HepG2 (cell line): ENCODE results near the gene DDIT4. TPM values are rescaled to one million over a fixed set of nuclear protein-coding genes. Genes with fewer than 3 reads are reported as not detected.

ENCODE experiments used
- ATAC-seq: fragments of 200-7000 bp; cut with Tn5 transposase; 3 replicates; pipeline ENCODE4 v1.9.1; 2020; ENCODE audit warnings: mild to moderate bottlenecking, moderate library complexity
- BruUV-seq: library from RNA; stranded (reverse); fragments of 400-500 nt; replicated peaks from 2 replicates; lab custom pipeline; 2021; lab: Mats Ljungman, UMichigan
- CTCF ChIA-PET: fragments of 300-600 bp; formaldehyde crosslinking; extraction: SDS; loops from one replicate; lab custom pipeline; 2021; ENCODE audit warnings: low total read pairs, inconsistent platforms, low intra/inter-chr PET ratio; lab: Yijun Ruan, JAX
- POLR2A ChIA-PET: fragments of 350-600 bp; sonication (Branson Sonifier 250); formaldehyde crosslinking; loops from one replicate; lab custom pipeline; 2020; ENCODE audit warnings: antibody characterized with exemption, inconsistent platforms; lab: Yijun Ruan, JAX
- DNase-seq: peaks from one replicate; pipeline ENCODE4 v3.0.0-alpha.2; 2015; ENCODE audit warnings: low spot score
- FAIRE-seq: peaks from 3 replicates; lab custom pipeline; 2011; peaks lifted over from hg19 to GRCh38; lab: Jason Lieb, UNC
- H2AFZ ChIP-seq: one replicate; pipeline ENCODE4 v1.6.1; 2011; ENCODE audit warnings: low read length, inconsistent platforms
- H3K27ac ChIP-seq: fragments of 300-600 bp; 3 replicates; pipeline ENCODE4 v1.8.0; 2011; ENCODE audit warnings: mixed run types, mild to moderate bottlenecking, mixed read lengths, low read length, inconsistent platforms; ENCODE audit not compliant: insufficient read depth; ENCODE audit errors: extremely low read length
- H3K27me3 ChIP-seq, 2 experiments: fragments of 200-600 bp in 1 of 2; 2 replicates in 1 of 2; 3 replicates in 1 of 2; pipeline versions ENCODE4 v1.6.0 to v1.8.0; 2011; ENCODE audit warnings: low read length in 2 of 2, mild to moderate bottlenecking in 2 of 2, moderate library complexity in 2 of 2, inconsistent platforms in 1 of 2; ENCODE audit not compliant: insufficient read depth in 2 of 2, control insufficient read depth in 1 of 2
- H3K36me3 ChIP-seq, 2 experiments: fragments of 200-600 bp in 1 of 2; replicated peaks in 1 of 2; 2 replicates in 1 of 2; 3 replicates in 1 of 2; pipeline versions ENCODE4 v1.5.1 to v1.8.0; 2011; ENCODE audit warnings: low read length in 2 of 2, inconsistent platforms in 1 of 2; ENCODE audit not compliant: insufficient read depth in 2 of 2, control insufficient read depth in 1 of 2
- H3K4me1 ChIP-seq: 2 replicates; pipeline ENCODE4 v1.5.1; 2012; ENCODE audit warnings: low read length, inconsistent platforms; ENCODE audit not compliant: insufficient read depth
- H3K4me2 ChIP-seq: 2 replicates; pipeline ENCODE4 v1.6.0; 2011; ENCODE audit warnings: low read depth, low read length, inconsistent platforms
- H3K4me3 ChIP-seq, 3 experiments: fragments of 200-600 bp in 1 of 3; sonication (generic), shearing (Covaris generic) in 1 of 3; replicated peaks in 1 of 3; 2 replicates each; pipeline ENCODE4 v1.5.1; 2011 to 2016; ENCODE audit warnings: low read length in 3 of 3, inconsistent platforms in 2 of 3, low read depth in 2 of 3, mild to moderate bottlenecking in 2 of 3, control low read depth in 1 of 3, mixed read lengths in 1 of 3; ENCODE audit not compliant: insufficient read depth in 1 of 3
- H3K79me2 ChIP-seq: one replicate; pipeline ENCODE4 v1.6.1; 2011; ENCODE audit warnings: low read length, inconsistent platforms; ENCODE audit not compliant: insufficient read depth
- H3K9ac ChIP-seq: 2 replicates; pipeline ENCODE4 v1.6.0; 2011; ENCODE audit warnings: mild to moderate bottlenecking, low read depth, low read length, inconsistent platforms; ENCODE audit not compliant: insufficient read depth
- H3K9me3 ChIP-seq: 2 replicates; pipeline ENCODE4 v1.5.1; 2012; ENCODE audit warnings: mild to moderate bottlenecking, low read length
- H4K20me1 ChIP-seq: 2 replicates; pipeline ENCODE4 v1.6.0; 2011; ENCODE audit warnings: inconsistent platforms, mild to moderate bottlenecking, low read length, moderate library complexity; ENCODE audit not compliant: insufficient read depth
- FOSL2 ChIP-seq: sonication (generic); formaldehyde crosslinking; IDR thresholded peaks from 2 replicates; pipeline ENCODE4 v1.4.0; 2020; ENCODE audit warnings: missing genetic modification reagents
- GABPB1 ChIP-seq: IDR thresholded peaks from 2 replicates; pipeline ENCODE4 v1.6.1; 2016; ENCODE audit warnings: mild to moderate bottlenecking, missing genetic modification reagents, moderate library complexity, missing compliant biosample characterization
- ZBTB40 ChIP-seq, 2 experiments: fragments of 450-650 bp in 1 of 2; sonication (generic) in 1 of 2; formaldehyde crosslinking in 1 of 2; IDR thresholded peaks; 2 replicates each; pipeline versions ENCODE4 v1.6.1 to v1.8.0; 2016 to 2022; ENCODE audit warnings: antibody characterized with exemption in 1 of 2, mild to moderate bottlenecking in 1 of 2, missing genetic modification reagents in 1 of 2
- ZKSCAN1 ChIP-seq: fragments of 150-350 bp; IDR thresholded peaks from 2 replicates; pipeline ENCODE4 v1.6.1; 2014; ENCODE audit warnings: low read length
- ZNF235 ChIP-seq: sonication (generic); formaldehyde crosslinking; IDR thresholded peaks from 2 replicates; pipeline ENCODE4 v1.8.1; 2023; ENCODE audit warnings: mild to moderate bottlenecking, missing genetic modification reagents, borderline replicate concordance
- ZNF704 ChIP-seq: sonication (generic); formaldehyde crosslinking; IDR thresholded peaks from 2 replicates; pipeline ENCODE4 v1.8.1; 2023; ENCODE audit warnings: mild to moderate bottlenecking, inconsistent platforms, moderate library complexity, missing genetic modification reagents, borderline replicate concordance
- ZNF724P ChIP-seq: sonication (generic); formaldehyde crosslinking; IDR thresholded peaks from 2 replicates; pipeline ENCODE4 v1.8.0; 2022; ENCODE audit warnings: missing genetic modification reagents, borderline replicate concordance
- WGBS: methylation state at CpG from one replicate; pipeline ENCODE4 v1.1.6; 2017; ENCODE audit warnings: low lambda C conversion rate; 5-methylcytosine and 5-hydroxymethylcytosine counted together
- in situ Hi-C: cut with HindIII; loops from 2 replicates; pipeline ENCODE4 v1.10.0; 2017; ENCODE audit warnings: low pct_unique_long_range_greater_than_20kb; ENCODE audit not compliant: extremely low pct_ligation_motif_present
- intact Hi-C: fragments of 100-400 bp; cut with micrococcal nuclease; formaldehyde crosslinking; loops from one replicate; pipeline ENCODE4 v1.10.0; 2022; ENCODE audit not compliant: unreplicated experiment
- polyA plus RNA-seq, 8 experiments: library from polyadenylated mRNA; depleted of rRNA in 3 of 8; stranded (reverse) in 7 of 8; unstranded in 1 of 8; fragments of >200 nt; fragmentation: Illumina TruSeq in 4 of 8; extraction: Trizol in 4 of 8; gene quantifications; 2 replicates each; pipeline versions ENCODE4 v1.2.1 to v1.2.3, GENCODE V29; 2011 to 2016; ENCODE audit warnings: low read depth in 4 of 8, missing spikeins in 1 of 8, mixed read lengths in 1 of 8; ENCODE audit not compliant: insufficient read depth in 1 of 8
- total RNA-seq, 5 experiments: library from RNA; depleted of rRNA; stranded (reverse); fragments of >200 nt; fragmentation: Illumina TruSeq; extraction: Trizol; gene quantifications; 2 replicates each; pipeline ENCODE4 v1.2.3, GENCODE V29; 2016; ENCODE audit warnings: low read depth in 1 of 5
- TF ChIP-seq, protein P1 (sequence below), 2 experiments: sonication (generic) in 1 of 2; formaldehyde crosslinking in 1 of 2; IDR thresholded peaks; 2 replicates each; pipeline versions ENCODE4 v1.4.0 to v1.6.1; 2016 to 2020; ENCODE audit warnings: borderline replicate concordance in 1 of 2, low read depth in 1 of 2, mild to moderate bottlenecking in 1 of 2, missing genetic modification reagents in 1 of 2

DDIT4 gene
- total and polyA plus RNA-seq, 2 of the 13 experiments (the other 11 are each of a cell fraction or from before 2014, with no cell fraction given), result 35.6 to 40.7 TPM

GRCh38 chr10:72322030-72322279 is 48.2 kb downstream of the DDIT4 start:
- H3K9me3 ChIP-seq, result no peaks in the 10 kb centered on the region
- no peak overlapping the region for H2AFZ ChIP-seq
- H3K9ac ChIP-seq, result peak overlapping the region; percentile 84; the same call in 1 of the 2 replicates
- no peak for ATAC-seq
- ChIA-PET CTCF (no interaction called here), POLR2A (interaction anchor here (0.6 to 8.1 kb wide), 13 partner anchors 11 to 341 kb away, joined by 3 to 322 read pairs (median 17); partner anchors contain the start of genes ANAPC16, ASCC1 and DDIT4)
- H3K27ac ChIP-seq, result peak overlapping the region; percentile 98
- H3K36me3 ChIP-seq, result no peaks in the 10 kb centered on the region
- BruUV-seq, result no TSS peak
- H3K4me1 ChIP-seq, result peaks cover 87% of the 10 kb centered on the region
- peak overlapping the region; percentile 98; the same call in 1 of the 2 replicates for H3K4me2 ChIP-seq
- H4K20me1 ChIP-seq, result no peaks in the 10 kb centered on the region
- 83% methylated on average over 3 of the region's 3 CpGs for WGBS
- H3K27me3 ChIP-seq, result no peaks in the 10 kb centered on the region
- TF ChIP-seq ZBTB40 (IDR thresholded peaks at IDR 0.05) (no peak), ZBTB40 (CRISPR knock-in tag; IDR thresholded peaks at IDR 0.05) (no peak), GABPB1 (0 out of 2 replicates have a peak, but pooled peaks have one; percentile 12), ZNF235 (CRISPR knock-in tag) (no peak), ZNF724P (no peak), FOSL2 (peak; percentile 78), ZNF704 (CRISPR knock-in tag) (no peak), ZKSCAN1 (peak; percentile 84; the same call in 1 of the 2 replicates)
- TF ChIP-seq, protein P1, sequence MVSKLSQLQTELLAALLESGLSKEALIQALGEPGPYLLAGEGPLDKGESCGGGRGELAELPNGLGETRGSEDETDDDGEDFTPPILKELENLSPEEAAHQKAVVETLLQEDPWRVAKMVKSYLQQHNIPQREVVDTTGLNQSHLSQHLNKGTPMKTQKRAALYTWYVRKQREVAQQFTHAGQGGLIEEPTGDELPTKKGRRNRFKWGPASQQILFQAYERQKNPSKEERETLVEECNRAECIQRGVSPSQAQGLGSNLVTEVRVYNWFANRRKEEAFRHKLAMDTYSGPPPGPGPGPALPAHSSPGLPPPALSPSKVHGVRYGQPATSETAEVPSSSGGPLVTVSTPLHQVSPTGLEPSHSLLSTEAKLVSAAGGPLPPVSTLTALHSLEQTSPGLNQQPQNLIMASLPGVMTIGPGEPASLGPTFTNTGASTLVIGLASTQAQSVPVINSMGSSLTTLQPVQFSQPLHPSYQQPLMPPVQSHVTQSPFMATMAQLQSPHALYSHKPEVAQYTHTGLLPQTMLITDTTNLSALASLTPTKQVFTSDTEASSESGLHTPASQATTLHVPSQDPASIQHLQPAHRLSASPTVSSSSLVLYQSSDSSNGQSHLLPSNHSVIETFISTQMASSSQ (IDR thresholded peaks at IDR 0.05; ENCODE audit: low read depth), result no peak
- TF ChIP-seq, protein P1 (CRISPR knock-in tag; IDR thresholded peaks at IDR 0.05; ENCODE audit: borderline replicate concordance), result no peak
- H3K4me3 ChIP-seq, result no peak overlapping the region; a peak in 1 of 6 replicates
- intact Hi-C loops (loop anchor here (10.0 kb wide), 1 partner anchor 97 kb away; no protein-coding TSS in a partner anchor), in situ Hi-C loops (no loop called here)
- FAIRE-seq, result no peak
- DNase-seq, result no peak
- H3K79me2 ChIP-seq, result no peaks in the 10 kb centered on the region
